Measurements from ENCODE around the gene RPN1. TPM values are rescaled to one million over a fixed set of nuclear protein-coding genes. Genes with fewer than 3 reads are reported as not detected.
A peak's percentile ranks its signal among the peaks of the same experiment; 100 is the strongest.

Gene RPN1
- total RNA-seq, 6 donors from 2014 or later: 81.7 to 321 (median 218) TPM

- 92 to 93% methylated on average over 5 of the region's 5 CpGs for WGBS, 2 donors
- Histone ChIP-seq H3K4me3 (no peak overlapping the region), H3K4me1 (peaks cover 0 to 6% (median 0%) of the 10 kb centered on the region in 4 donors), H3K36me3 (no peaks in the 10 kb centered on the region), H3K27ac (no peak overlapping the region), H3K9me3 (no peaks in the 10 kb centered on the region), H3K27me3 (no peaks in the 10 kb centered on the region)
- TF ChIP-seq EP300 (IDR thresholded peaks at IDR 0.05): no peak
- TF ChIP-seq POLR2AphosphoS5 (IDR thresholded peaks at IDR 0.05): no peak
- no peak for TF ChIP-seq CTCF (IDR thresholded peaks at IDR 0.05)
- TF ChIP-seq POLR2A (IDR thresholded peaks at IDR 0.05): no peak
- ATAC-seq (ENCODE audit: low FRiP score in 2 of 2): no peak
- no peak for DNase-seq
Observed at GRCh38 chr3:128689060-128689459, 38.4 kb upstream of the RPN1 start.

- H3K4me3 ChIP-seq: no peak overlapping the region
- DNase-seq (no peak), ATAC-seq (ENCODE audit: low FRiP score in 2 of 2) (no peak)
- no peak overlapping the region for H3K27ac ChIP-seq
- H3K27me3 ChIP-seq: no peaks in the 10 kb centered on the region
- H3K36me3 ChIP-seq: no peaks in the 10 kb centered on the region
- TF ChIP-seq POLR2A (IDR thresholded peaks at IDR 0.05): no peak
- no peak for TF ChIP-seq EP300 (IDR thresholded peaks at IDR 0.05)
- TF ChIP-seq POLR2AphosphoS5 (IDR thresholded peaks at IDR 0.05): no peak
- no peak for TF ChIP-seq CTCF (IDR thresholded peaks at IDR 0.05)
- 94% methylated on average over 8 of the region's 8 CpGs for WGBS, 2 donors
- H3K4me1 ChIP-seq: peaks cover 0 to 13% (median 7%) of the 10 kb centered on the region in 4 donors
- H3K9me3 ChIP-seq: no peaks in the 10 kb centered on the region
Observed at GRCh38 chr3:128686465-128686864, 35.8 kb upstream of the RPN1 start.

GRCh38 chr3:128684986-128685726, 34.5 kb upstream of the RPN1 start:
- WGBS, 2 donors: 93 to 94% methylated on average over 11 of the region's 11 CpGs
- peak in 1 of 2 donors; percentile 52 for DNase-seq
- Histone ChIP-seq H3K36me3 (no peaks in the 10 kb centered on the region), H3K4me1 (peaks cover 2 to 20% (median 8%) of the 10 kb centered on the region in 4 donors), H3K4me3 (no peak overlapping the region), H3K9me3 (no peaks in the 10 kb centered on the region), H3K27me3 (no peaks in the 10 kb centered on the region), H3K27ac (no peak overlapping the region)
- no peak for ATAC-seq (ENCODE audit: low FRiP score in 2 of 2)
- TF ChIP-seq POLR2AphosphoS5 (IDR thresholded peaks at IDR 0.05): no peak
- no peak for TF ChIP-seq EP300 (IDR thresholded peaks at IDR 0.05)
- no peak for TF ChIP-seq CTCF (IDR thresholded peaks at IDR 0.05)
- no peak for TF ChIP-seq POLR2A (IDR thresholded peaks at IDR 0.05)

- H3K4me1 ChIP-seq: peaks cover 3 to 23% (median 8%) of the 10 kb centered on the region in 4 donors
- H3K36me3 ChIP-seq: no peaks in the 10 kb centered on the region
- TF ChIP-seq EP300 (IDR thresholded peaks at IDR 0.05) (no peak), CTCF (IDR thresholded peaks at IDR 0.05) (no peak), POLR2A (IDR thresholded peaks at IDR 0.05) (no peak), POLR2AphosphoS5 (IDR thresholded peaks at IDR 0.05) (no peak)
- 56 to 63% methylated on average over 3 of the region's 3 CpGs for WGBS, 2 donors
- DNase-seq (no peak), ATAC-seq (ENCODE audit: low FRiP score in 2 of 2) (no peak)
- H3K9me3 ChIP-seq: no peaks in the 10 kb centered on the region
- no peak overlapping the region for H3K4me3 ChIP-seq
- H3K27me3 ChIP-seq: no peaks in the 10 kb centered on the region
- H3K27ac ChIP-seq: peak overlapping the region in 1 of 4 donors; percentile 46
Observed at GRCh38 chr3:128683957-128684356, 33.3 kb upstream of the RPN1 start.
